Activated CD4-positive, alpha-beta T cell treated with anti-CD3 and anti-CD28 coated beads, Interleukin-2, amount 10 ng/mL, durations not matched to agents 7 days and 5 days (primary cell): ENCODE data around the gene ABTB2. TPM values are rescaled to one million over a fixed set of nuclear protein-coding genes. Genes with fewer than 3 reads are reported as not detected.
"Not testable (repeated sequence)": the region's sequence is repeated elsewhere in the genome, so short reads cannot be mapped to it uniquely, and the experiment has no call there.

Experiments
- CTCF ChIA-PET: fragments of 350-600 bp; sonication (Branson Sonifier 250); formaldehyde crosslinking; loops from one replicate; lab custom pipeline; 2021; ENCODE audit warnings: antibody characterized with exemption; lab: Charles Lee
- POLR2A ChIA-PET: fragments of 350-600 bp; sonication (Branson Sonifier 250); formaldehyde crosslinking; loops from one replicate; lab custom pipeline; 2021; ENCODE audit warnings: antibody characterized with exemption; lab: Charles Lee
- DNase-seq: peaks from one replicate; pipeline ENCODE4 v3.0.0-alpha.2; 2020
- H3K27ac Mint-ChIP-seq: one replicate; pipeline ENCODE4 v1.8.0; 2021; ENCODE audit warnings: mild to moderate bottlenecking, moderate library complexity, mixed read lengths
- H3K27me3 Mint-ChIP-seq: one replicate; pipeline ENCODE4 v1.8.0; 2021; ENCODE audit warnings: mixed read lengths
- H3K36me3 Mint-ChIP-seq: one replicate; pipeline ENCODE4 v1.8.0; 2021; ENCODE audit warnings: low read depth, mixed read lengths
- H3K4me1 Mint-ChIP-seq: one replicate; pipeline ENCODE4 v1.8.0; 2021; ENCODE audit warnings: mixed read lengths
- H3K4me3 Mint-ChIP-seq: one replicate; pipeline ENCODE4 v1.8.0; 2021; ENCODE audit warnings: mild to moderate bottlenecking, moderate library complexity, mixed read lengths
- H3K9me3 Mint-ChIP-seq: one replicate; pipeline ENCODE4 v1.8.0; 2021; ENCODE audit warnings: mixed read lengths
- total RNA-seq, 2 experiments: library from RNA; stranded (reverse); gene quantifications; one replicate each; pipeline ENCODE4 v1.2.3, GENCODE V29; 2021

ABTB2 gene
- total RNA-seq, 2 experiments from 2014 or later: 0.55 to 0.65 TPM

- Mint-ChIP-seq H3K9me3 (no peaks in the 10 kb centered on the region), H3K4me3 (no peak overlapping the region), H3K27ac (no peak overlapping the region), H3K27me3 (peaks cover 19% of the 10 kb centered on the region), H3K36me3 (no peaks in the 10 kb centered on the region), H3K4me1 (peaks cover 25% of the 10 kb centered on the region)
- POLR2A ChIA-PET: no interaction called here
- CTCF ChIA-PET: interaction anchor here (0.6 kb wide), 1 partner anchor 210 kb away, joined by 3 read pairs; no protein-coding TSS in a partner anchor
- no peak for DNase-seq
Measured at GRCh38 chr11:34232807-34233206, 125.0 kb downstream of the ABTB2 start.

DNA sequence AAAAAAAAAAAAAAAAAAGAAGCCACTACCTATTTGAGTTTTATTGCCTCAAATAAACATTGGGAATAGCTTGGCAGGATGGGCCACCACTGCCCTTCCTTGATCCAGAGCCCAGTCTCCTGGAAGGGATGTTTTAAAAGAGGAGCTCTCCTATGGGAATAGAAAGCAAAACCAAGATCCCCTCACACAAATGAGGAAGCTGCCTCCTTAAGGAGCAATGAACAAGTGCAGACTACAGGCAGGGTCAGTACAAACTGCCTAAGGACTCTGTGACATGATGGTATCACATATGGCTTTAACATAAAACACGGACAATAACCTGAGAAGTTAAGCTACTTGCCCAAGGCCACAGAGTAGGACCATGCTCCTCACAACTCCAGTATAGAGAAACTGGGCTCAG, 131.6 kb downstream of the ABTB2 start:
- no peak for DNase-seq
- Mint-ChIP-seq H3K27ac (no peak overlapping the region), H3K4me1 (no peaks in the 10 kb centered on the region), H3K9me3 (no peaks in the 10 kb centered on the region), H3K27me3 (peaks cover 10% of the 10 kb centered on the region), H3K36me3 (no peaks in the 10 kb centered on the region), H3K4me3 (no peak overlapping the region)
- CTCF ChIA-PET: interaction anchor here (0.6 to 1.5 kb wide), 6 partner anchors 11 to 64 kb away, joined by 3 to 4 read pairs (median 3); no protein-coding TSS in a partner anchor
- POLR2A ChIA-PET: no interaction called here

GRCh38 chr11:34225091-34225490, 132.7 kb downstream of the ABTB2 start:
- DNase-seq: no peak
- no peak overlapping the region for H3K27ac Mint-ChIP-seq
- no peaks in the 10 kb centered on the region for H3K36me3 Mint-ChIP-seq
- POLR2A ChIA-PET: interaction anchor here (0.7 kb wide), 1 partner anchor 18 kb away, joined by 3 read pairs; no protein-coding TSS in a partner anchor
- no peaks in the 10 kb centered on the region for H3K4me1 Mint-ChIP-seq
- H3K27me3 Mint-ChIP-seq: peaks cover 2% of the 10 kb centered on the region
- H3K9me3 Mint-ChIP-seq: no peaks in the 10 kb centered on the region
- H3K4me3 Mint-ChIP-seq: no peak overlapping the region
- CTCF ChIA-PET: interaction anchor here (0.5 to 2.1 kb wide), 8 partner anchors 10 to 51 kb away, joined by 3 to 5 read pairs (median 3); no protein-coding TSS in a partner anchor

DNA sequence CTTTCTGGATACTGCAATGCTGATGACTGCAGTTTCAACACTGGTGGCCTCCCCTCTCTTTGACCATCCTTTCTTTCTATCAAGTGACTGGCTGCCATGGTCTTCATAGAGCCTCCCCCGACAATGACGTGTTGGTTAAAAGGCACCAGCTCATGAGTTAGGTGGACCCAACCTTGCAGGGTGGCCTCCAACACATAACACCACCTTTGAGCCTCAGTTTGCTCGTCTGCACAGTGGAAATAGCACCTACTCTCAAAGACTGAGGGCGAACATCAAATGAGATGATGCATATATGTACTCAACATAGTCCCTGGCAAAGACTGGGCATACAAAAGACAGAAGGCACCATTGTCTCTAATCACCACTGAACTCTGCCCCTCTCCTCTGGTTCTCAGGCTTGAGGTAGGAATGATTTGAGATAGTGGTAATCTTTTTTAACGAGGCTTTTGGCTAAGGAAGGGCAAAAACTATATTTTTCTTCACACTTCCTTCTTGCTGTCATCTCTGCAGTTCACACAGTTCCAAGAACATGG, 133.3 kb downstream of the ABTB2 start:
- POLR2A ChIA-PET: interaction anchor here (0.7 kb wide), 1 partner anchor 18 kb away, joined by 3 read pairs; no protein-coding TSS in a partner anchor
- H3K27me3 Mint-ChIP-seq: peaks cover 2% of the 10 kb centered on the region

GRCh38 chr11:34223907-34224306, 133.9 kb downstream of the ABTB2 start:
- no peak for DNase-seq
- CTCF ChIA-PET: interaction anchor here (0.7 to 2.1 kb wide), 8 partner anchors 8 to 72 kb away, joined by 3 to 5 read pairs (median 3); no protein-coding TSS in a partner anchor
- Mint-ChIP-seq H3K9me3 (no peaks in the 10 kb centered on the region), H3K4me1 (no peaks in the 10 kb centered on the region), H3K27ac (no peak overlapping the region), H3K27me3 (peaks cover 4% of the 10 kb centered on the region), H3K4me3 (no peak overlapping the region), H3K36me3 (no peaks in the 10 kb centered on the region)
- POLR2A ChIA-PET: no interaction called here

More for the DNA sequence above, 133.3 kb downstream of the ABTB2 start:
- no peak for DNase-seq
- Mint-ChIP-seq H3K4me3 (no peak overlapping the region), H3K9me3 (no peaks in the 10 kb centered on the region), H3K27ac (no peak overlapping the region), H3K4me1 (no peaks in the 10 kb centered on the region), H3K36me3 (no peaks in the 10 kb centered on the region)
- CTCF ChIA-PET: interaction anchor here (1.0 to 2.1 kb wide), 4 partner anchors 11 to 22 kb away, joined by 3 to 5 read pairs (median 4); no protein-coding TSS in a partner anchor

DNA sequence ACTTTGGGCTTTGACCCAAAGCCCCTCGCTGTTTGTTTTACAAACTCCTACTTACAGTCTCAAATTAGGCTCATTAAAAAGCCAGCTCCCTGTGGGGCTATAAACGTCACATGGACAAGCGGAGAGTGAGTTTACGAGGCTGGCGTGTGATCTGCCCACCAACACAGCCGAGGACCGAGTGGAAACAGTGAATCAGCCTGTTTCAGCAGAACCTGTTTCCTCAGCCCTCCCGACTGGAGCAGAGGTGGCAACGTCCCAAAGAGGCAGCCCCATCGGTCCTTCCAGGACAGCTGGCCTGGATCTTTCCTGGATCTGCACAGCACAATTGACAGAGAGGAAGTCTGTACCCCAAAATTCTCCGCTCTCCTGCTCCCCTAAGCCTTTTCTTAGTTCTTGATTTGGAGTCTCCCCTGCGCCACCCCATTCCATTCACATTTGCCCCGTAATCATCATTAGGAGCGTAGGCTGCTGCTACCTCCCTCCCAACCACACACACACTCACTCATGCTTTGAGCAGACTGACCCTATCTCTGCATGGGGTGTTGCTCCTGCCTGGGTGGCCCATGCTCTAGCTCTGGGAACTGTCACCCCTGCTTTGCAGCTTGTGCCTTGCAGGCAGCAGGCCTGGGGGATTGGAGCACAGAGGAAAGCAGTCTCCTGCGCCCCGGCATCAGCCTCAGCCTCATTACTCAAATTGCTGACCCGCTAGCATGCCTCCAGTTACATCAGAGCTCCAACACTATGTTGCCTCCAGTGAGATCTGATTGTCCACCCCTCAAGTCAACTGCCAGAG, 134.6 kb downstream of the ABTB2 start:
- ChIA-PET CTCF (interaction anchor here (0.7 to 2.1 kb wide), 6 partner anchors 9 to 73 kb away, joined by 3 to 5 read pairs (median 3); no protein-coding TSS in a partner anchor), POLR2A (no interaction called here)
- no peak overlapping the region for H3K27ac Mint-ChIP-seq
- H3K27me3 Mint-ChIP-seq: peaks cover 6% of the 10 kb centered on the region
- H3K36me3 Mint-ChIP-seq: no peaks in the 10 kb centered on the region
- DNase-seq: no peak
- no peaks in the 10 kb centered on the region for H3K4me1 Mint-ChIP-seq
- H3K9me3 Mint-ChIP-seq: no peaks in the 10 kb centered on the region
- no peak overlapping the region for H3K4me3 Mint-ChIP-seq

DNA sequence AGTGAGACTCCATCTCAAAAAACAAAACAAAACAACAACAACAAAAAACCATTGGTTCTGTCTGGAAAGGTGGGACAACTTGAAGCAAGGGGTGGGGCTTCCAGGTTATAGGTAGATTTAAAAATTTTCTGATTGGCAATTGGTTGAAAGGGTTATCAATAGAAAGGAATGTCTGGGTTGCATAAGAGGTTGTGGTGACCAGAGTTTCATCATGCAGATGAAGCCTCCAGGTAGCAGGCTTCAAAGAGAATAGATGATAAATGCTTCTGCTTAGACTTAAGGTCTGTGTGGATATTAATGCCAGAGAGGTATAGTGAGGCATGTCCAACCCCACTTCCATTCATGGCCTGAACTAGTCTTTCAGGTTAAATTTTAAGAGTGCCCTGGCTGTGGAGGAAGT, 135.8 kb downstream of the ABTB2 start:
- no peaks in the 10 kb centered on the region for H3K9me3 Mint-ChIP-seq
- no peak for DNase-seq
- ChIA-PET POLR2A (no interaction called here), CTCF (no interaction called here)
- H3K4me3 Mint-ChIP-seq: no peak overlapping the region
- no peaks in the 10 kb centered on the region for H3K36me3 Mint-ChIP-seq
- H3K27ac Mint-ChIP-seq: no peak overlapping the region
- H3K27me3 Mint-ChIP-seq: peaks cover 4% of the 10 kb centered on the region
- no peaks in the 10 kb centered on the region for H3K4me1 Mint-ChIP-seq

DNA sequence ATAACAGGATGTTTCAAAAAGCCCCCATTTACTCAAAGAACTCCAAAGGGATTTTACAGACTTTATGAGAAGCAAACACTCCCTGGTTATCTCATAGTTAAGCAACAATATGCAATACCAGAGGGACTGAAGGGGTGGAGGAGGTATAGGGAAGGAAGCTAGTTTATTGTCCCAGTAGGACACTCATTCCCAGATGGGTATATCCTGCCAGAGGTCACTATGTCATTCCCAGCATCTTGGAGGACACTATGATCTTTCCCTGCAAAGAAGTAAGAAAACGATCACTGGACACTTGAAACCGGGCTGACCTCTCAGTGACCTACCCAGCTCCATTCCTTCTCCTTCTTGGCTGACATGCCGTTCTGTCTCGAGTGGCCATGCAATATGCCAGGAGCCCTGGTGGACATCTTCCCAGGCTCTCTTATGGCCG, 137.9 kb downstream of the ABTB2 start:
- H3K27ac Mint-ChIP-seq: no peak overlapping the region
- H3K27me3 Mint-ChIP-seq: peaks cover 4% of the 10 kb centered on the region
- DNase-seq: no peak
- H3K36me3 Mint-ChIP-seq: no peaks in the 10 kb centered on the region
- ChIA-PET POLR2A (no interaction called here), CTCF (interaction anchor here (1.0 to 1.6 kb wide), 3 partner anchors 9 to 30 kb away, joined by 3 to 4 read pairs (median 3); no protein-coding TSS in a partner anchor)
- H3K9me3 Mint-ChIP-seq: no peaks in the 10 kb centered on the region
- H3K4me1 Mint-ChIP-seq: peaks cover 4% of the 10 kb centered on the region
- no peak overlapping the region for H3K4me3 Mint-ChIP-seq

DNA sequence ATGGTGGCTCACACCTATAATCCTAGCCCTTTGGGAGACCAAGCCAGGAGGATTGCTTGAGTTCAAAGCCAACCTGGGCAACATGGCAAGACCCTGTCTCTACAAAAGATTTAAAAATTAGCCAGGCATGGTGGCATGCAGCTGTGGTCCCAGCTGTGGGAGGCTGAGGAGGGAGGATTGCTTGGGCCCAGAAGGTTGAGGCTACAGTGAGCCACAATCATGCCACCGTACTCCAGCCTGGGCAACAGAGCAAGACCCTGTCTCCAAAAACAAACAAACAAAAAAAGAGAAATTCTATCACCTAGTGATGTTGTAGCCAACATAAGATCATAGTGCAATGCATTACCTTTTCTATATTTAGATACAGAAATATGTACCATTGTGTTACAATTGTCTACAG, 138.5 kb downstream of the ABTB2 start:
- POLR2A ChIA-PET: no interaction called here
- H3K4me3 Mint-ChIP-seq: no peak overlapping the region
- peaks cover 6% of the 10 kb centered on the region for H3K4me1 Mint-ChIP-seq
- H3K27me3 Mint-ChIP-seq: peaks cover 4% of the 10 kb centered on the region
- DNase-seq: no peak
- no peaks in the 10 kb centered on the region for H3K36me3 Mint-ChIP-seq
- no peak overlapping the region for H3K27ac Mint-ChIP-seq
- no peaks in the 10 kb centered on the region for H3K9me3 Mint-ChIP-seq
- CTCF ChIA-PET: interaction anchor here (1.6 kb wide), 1 partner anchor 9 kb away, joined by 4 read pairs; no protein-coding TSS in a partner anchor

DNA sequence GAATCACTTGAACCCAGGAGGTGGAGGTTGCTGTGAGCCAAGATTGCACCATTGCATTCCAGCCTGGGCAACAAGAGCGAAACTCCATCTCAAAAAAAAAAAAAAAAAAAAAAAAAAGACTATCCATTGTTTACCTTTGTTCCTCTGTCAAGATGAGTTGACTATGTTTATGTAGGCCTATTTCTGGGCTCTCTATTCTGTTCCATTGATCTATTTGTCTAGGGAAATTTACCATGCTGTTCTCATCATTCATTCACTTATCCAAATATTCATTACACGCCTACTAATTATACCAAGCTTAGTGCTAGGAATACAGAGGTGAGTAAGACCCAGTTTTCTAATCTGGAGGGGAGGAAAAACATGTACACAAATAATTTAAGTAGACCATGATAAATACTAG, 139.1 kb downstream of the ABTB2 start:
- H3K27ac Mint-ChIP-seq, CTCF ChIA-PET, DNase-seq, H3K27me3 Mint-ChIP-seq, POLR2A ChIA-PET, H3K9me3 Mint-ChIP-seq, H3K4me1 Mint-ChIP-seq, H3K4me3 Mint-ChIP-seq, H3K36me3 Mint-ChIP-seq: not testable (repeated sequence)

DNA sequence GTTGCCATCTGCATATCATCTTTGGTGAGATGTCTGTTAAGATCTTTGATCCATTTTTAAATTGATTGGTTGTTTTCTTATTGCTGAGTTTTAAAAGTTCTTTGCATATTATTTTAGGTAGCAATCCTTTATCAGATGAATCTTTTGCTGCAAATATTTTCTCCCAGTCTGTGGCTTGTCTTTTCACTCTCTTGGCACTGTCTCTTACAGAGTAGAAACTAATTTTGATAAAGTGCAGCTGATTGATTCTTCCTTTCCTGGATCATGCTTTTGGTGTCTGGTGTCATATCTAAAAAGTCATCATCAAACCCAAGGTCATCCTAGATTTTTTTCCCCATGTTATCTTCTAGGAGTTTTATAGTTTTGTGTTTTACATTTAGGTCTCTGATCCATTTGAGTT, 139.7 kb downstream of the ABTB2 start:
- CTCF ChIA-PET: no interaction called here
- H3K4me3 Mint-ChIP-seq: no peak overlapping the region
- no peak for DNase-seq
- no peaks in the 10 kb centered on the region for H3K9me3 Mint-ChIP-seq
- H3K4me1 Mint-ChIP-seq: peaks cover 7% of the 10 kb centered on the region
- H3K27ac Mint-ChIP-seq: no peak overlapping the region
- peaks cover 4% of the 10 kb centered on the region for H3K27me3 Mint-ChIP-seq
- POLR2A ChIA-PET: no interaction called here
- H3K36me3 Mint-ChIP-seq: no peaks in the 10 kb centered on the region

- DNase-seq: no peak
- peaks cover 7% of the 10 kb centered on the region for H3K4me1 Mint-ChIP-seq
- peaks cover 4% of the 10 kb centered on the region for H3K27me3 Mint-ChIP-seq
- POLR2A ChIA-PET: no interaction called here
- H3K27ac Mint-ChIP-seq: no peak overlapping the region
- CTCF ChIA-PET: no interaction called here
- no peak overlapping the region for H3K4me3 Mint-ChIP-seq
- no peaks in the 10 kb centered on the region for H3K9me3 Mint-ChIP-seq
- no peaks in the 10 kb centered on the region for H3K36me3 Mint-ChIP-seq
Measured at GRCh38 chr11:34216706-34217105, 141.1 kb downstream of the ABTB2 start.
